HEK293T (cell line): ENCODE data around the gene RBMXL3.

Experiments used
- L3MBTL2 ChIP-seq: fragments of 450-650 bp; conservative IDR thresholded peaks from 2 replicates; pipeline ENCODE4 v1.6.1; 2016; ENCODE audit warnings: mild to moderate bottlenecking
- SP1 ChIP-seq: fragments of 450-650 bp; IDR thresholded peaks from 2 replicates; pipeline ENCODE4 v1.6.1; 2017
- SUZ12 ChIP-seq: fragments of 450-650 bp; IDR thresholded peaks from 2 replicates; pipeline ENCODE4 v1.6.1; 2016; ENCODE audit warnings: mild to moderate bottlenecking

- TF ChIP-seq SUZ12, result no peak
- no peak for TF ChIP-seq SP1
- no peak for TF ChIP-seq L3MBTL2
These were observed 14.7 kb upstream of the RBMXL3 start for GRCh38 chrX:115174548-115174947.
